ENCODE measurements around the gene CORO6.

DNA sequence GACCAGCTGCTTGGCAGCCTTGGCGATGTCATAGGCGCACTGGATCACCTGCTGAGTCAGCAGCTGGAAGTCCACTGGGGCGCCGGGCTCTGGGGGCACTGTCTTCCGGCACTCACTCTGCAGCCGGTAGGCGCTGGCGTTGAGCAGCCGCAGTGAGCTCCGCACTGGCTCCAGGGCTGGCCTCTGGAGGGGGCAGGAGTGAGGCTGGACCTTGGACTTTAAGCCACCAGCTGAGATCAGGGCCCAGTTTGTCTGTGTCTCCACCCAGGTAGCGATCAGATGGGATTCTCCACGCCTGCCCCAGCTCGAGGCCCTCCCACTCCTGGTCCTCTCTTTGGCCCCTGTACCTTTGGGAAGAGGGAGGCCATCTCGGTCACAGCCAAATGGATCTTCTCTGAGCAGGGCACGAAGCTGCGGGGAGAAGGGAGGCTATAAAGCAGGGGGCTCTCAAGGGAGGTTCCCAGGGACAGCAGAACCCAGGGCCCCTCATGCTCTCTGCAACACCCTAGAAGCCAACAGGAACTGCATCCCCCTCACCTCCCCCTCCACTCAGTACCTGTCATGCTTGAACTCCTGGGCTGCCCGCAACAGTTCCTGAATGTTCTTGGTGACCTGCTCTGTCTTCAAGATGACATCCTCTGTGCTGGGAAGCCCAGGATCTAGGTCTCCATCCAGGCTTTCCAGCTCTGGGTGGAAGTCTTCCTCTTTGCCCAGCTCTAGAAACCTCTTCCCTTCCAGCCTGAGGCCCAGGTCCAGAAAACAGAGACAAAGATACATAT, 47.8 kb downstream of the CORO6 start:
- TF ChIP-seq POLR2A (IDR thresholded peaks at IDR 0.05) = no peak
- TF ChIP-seq, protein P1, sequence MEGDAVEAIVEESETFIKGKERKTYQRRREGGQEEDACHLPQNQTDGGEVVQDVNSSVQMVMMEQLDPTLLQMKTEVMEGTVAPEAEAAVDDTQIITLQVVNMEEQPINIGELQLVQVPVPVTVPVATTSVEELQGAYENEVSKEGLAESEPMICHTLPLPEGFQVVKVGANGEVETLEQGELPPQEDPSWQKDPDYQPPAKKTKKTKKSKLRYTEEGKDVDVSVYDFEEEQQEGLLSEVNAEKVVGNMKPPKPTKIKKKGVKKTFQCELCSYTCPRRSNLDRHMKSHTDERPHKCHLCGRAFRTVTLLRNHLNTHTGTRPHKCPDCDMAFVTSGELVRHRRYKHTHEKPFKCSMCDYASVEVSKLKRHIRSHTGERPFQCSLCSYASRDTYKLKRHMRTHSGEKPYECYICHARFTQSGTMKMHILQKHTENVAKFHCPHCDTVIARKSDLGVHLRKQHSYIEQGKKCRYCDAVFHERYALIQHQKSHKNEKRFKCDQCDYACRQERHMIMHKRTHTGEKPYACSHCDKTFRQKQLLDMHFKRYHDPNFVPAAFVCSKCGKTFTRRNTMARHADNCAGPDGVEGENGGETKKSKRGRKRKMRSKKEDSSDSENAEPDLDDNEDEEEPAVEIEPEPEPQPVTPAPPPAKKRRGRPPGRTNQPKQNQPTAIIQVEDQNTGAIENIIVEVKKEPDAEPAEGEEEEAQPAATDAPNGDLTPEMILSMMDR (IDR thresholded peaks at IDR 0.05) = no peak
